Sigmoid colon (tissue), 7 donors: ENCODE measurements around the gene SAMHD1. TPM values are rescaled to one million over a fixed set of nuclear protein-coding genes. Genes with fewer than 3 reads are reported as not detected.
"Not testable (repeated sequence)": the region's sequence is repeated elsewhere in the genome, so short reads cannot be mapped to it uniquely, and the experiment has no call there.

Experiments
- DNase-seq: peaks from one replicate; pipeline ENCODE4 v3.0.0-alpha.2; 2019
- H3K27ac ChIP-seq, 4 donors: fragments of 200-600 bp; sonication (generic); one replicate each; pipeline ENCODE4 v1.5.1; 2016 to 2019; ENCODE audit warnings: mild to moderate bottlenecking in 1 of 4
- H3K27me3 ChIP-seq, 3 donors: fragments of 200-600 bp; sonication (generic); one replicate each; pipeline ENCODE4 v1.5.1; 2019; ENCODE audit warnings: mild to moderate bottlenecking in 1 of 3
- H3K36me3 ChIP-seq, 4 donors: fragments of 200-600 bp; sonication (generic); one replicate each; pipeline ENCODE4 v1.5.1; 2016 to 2019
- H3K4me1 ChIP-seq, 4 donors: fragments of 200-600 bp; sonication (generic); one replicate each; pipeline ENCODE4 v1.5.1; 2017 to 2019
- H3K4me3 ChIP-seq, 4 donors: fragments of 200-600 bp; sonication (generic); one replicate each; pipeline ENCODE4 v1.5.1; 2017 to 2019; ENCODE audit warnings: mild to moderate bottlenecking in 2 of 4, moderate library complexity in 1 of 4
- H3K9me3 ChIP-seq, 4 donors: fragments of 200-600 bp in 3 of 4; sonication (generic) in 3 of 4; one replicate each; pipeline versions ENCODE4 v1.5.1 to v1.6.1; 2013 to 2019
- EP300 ChIP-seq, 4 donors: sonication (generic); formaldehyde crosslinking; IDR thresholded peaks; one replicate each; pipeline ENCODE4 v1.6.1; 2017; ENCODE audit warnings: antibody characterized with exemption in 4 of 4
- POLR2A ChIP-seq, 2 donors: fragments of 450-650 bp; IDR thresholded peaks; one replicate each; pipeline ENCODE4 v1.6.1; 2016; ENCODE audit warnings: antibody characterized with exemption in 2 of 2, mild to moderate bottlenecking in 2 of 2, moderate library complexity in 2 of 2
- POLR2AphosphoS5 ChIP-seq, 4 donors: sonication (generic); formaldehyde crosslinking; IDR thresholded peaks; one replicate each; pipeline ENCODE4 v1.6.1; 2017; ENCODE audit warnings: antibody characterized with exemption in 4 of 4
- WGBS, 2 donors: extraction: QIAGEN DNeasy Blood & Tissue Kit; methylation state at CpG; one replicate each; pipeline ENCODE4 v1.1.7; 2013; 5-methylcytosine and 5-hydroxymethylcytosine counted together
- intact Hi-C: fragments of 100-400 bp; cut with DNase I; formaldehyde crosslinking; loops from one replicate; pipeline ENCODE4 v1.15.1; 2023
- polyA plus RNA-seq, 3 donors: library from polyadenylated mRNA; stranded (reverse); fragments of 200-250 nt; gene quantifications; one replicate each; pipeline ENCODE4 v1.2.3, GENCODE V29; 2013
- total RNA-seq, 4 donors: library from RNA; depleted of rRNA; stranded (reverse); fragments of >200 nt; gene quantifications; one replicate each; pipeline ENCODE4 v1.1.0, GENCODE V29; 2016
- TF ChIP-seq, protein P1 (sequence below), 4 experiments: fragments of 450-650 bp in 3 of 4; fragments of 200-600 bp in 1 of 4; IDR thresholded peaks; one replicate each; pipeline ENCODE4 v1.5.1; 2016 to 2019; ENCODE audit warnings: antibody characterized with exemption in 4 of 4, mild to moderate bottlenecking in 3 of 4, moderate library complexity in 2 of 4
- donor health status: healthy with polysubstance abuse.
- donor health status: Bipolar disorder and iron deficiency.
- donor health status: healthy.

Gene SAMHD1
- total and polyA plus RNA-seq, 7 donors: 27.0 to 179 (median 89.6) TPM

- Histone ChIP-seq H3K4me1 (peaks cover 0 to 84% (median 73%) of the 10 kb centered on the region in 4 donors), H3K9me3 (no peaks in the 10 kb centered on the region), H3K4me3 (no peak overlapping the region), H3K27me3 (no peaks in the 10 kb centered on the region), H3K27ac (peak overlapping the region; percentile 94 to 99 (median 97)), H3K36me3 (no peaks in the 10 kb centered on the region)
- TF ChIP-seq POLR2AphosphoS5 (IDR thresholded peaks at IDR 0.05) (peak in 1 of 4 donors; percentile 10), POLR2A (IDR thresholded peaks at IDR 0.05) (no peak), EP300 (IDR thresholded peaks at IDR 0.05) (no peak)
- TF ChIP-seq, protein P1, sequence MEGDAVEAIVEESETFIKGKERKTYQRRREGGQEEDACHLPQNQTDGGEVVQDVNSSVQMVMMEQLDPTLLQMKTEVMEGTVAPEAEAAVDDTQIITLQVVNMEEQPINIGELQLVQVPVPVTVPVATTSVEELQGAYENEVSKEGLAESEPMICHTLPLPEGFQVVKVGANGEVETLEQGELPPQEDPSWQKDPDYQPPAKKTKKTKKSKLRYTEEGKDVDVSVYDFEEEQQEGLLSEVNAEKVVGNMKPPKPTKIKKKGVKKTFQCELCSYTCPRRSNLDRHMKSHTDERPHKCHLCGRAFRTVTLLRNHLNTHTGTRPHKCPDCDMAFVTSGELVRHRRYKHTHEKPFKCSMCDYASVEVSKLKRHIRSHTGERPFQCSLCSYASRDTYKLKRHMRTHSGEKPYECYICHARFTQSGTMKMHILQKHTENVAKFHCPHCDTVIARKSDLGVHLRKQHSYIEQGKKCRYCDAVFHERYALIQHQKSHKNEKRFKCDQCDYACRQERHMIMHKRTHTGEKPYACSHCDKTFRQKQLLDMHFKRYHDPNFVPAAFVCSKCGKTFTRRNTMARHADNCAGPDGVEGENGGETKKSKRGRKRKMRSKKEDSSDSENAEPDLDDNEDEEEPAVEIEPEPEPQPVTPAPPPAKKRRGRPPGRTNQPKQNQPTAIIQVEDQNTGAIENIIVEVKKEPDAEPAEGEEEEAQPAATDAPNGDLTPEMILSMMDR (IDR thresholded peaks at IDR 0.05): no peak
- 79 to 90% methylated on average over 10 of the region's 10 CpGs for WGBS, 2 donors
- DNase-seq: no peak
- intact Hi-C loops: no loop called here
These were observed 106.1 kb downstream of the SAMHD1 start for GRCh38 chr20:36845288-36845971.

GRCh38 chr20:36841030-36841429 is 110.5 kb downstream of the SAMHD1 start:
- Histone ChIP-seq H3K4me1 (peaks cover 0 to 58% (median 43%) of the 10 kb centered on the region in 4 donors), H3K36me3 (peaks cover 0 to 28% (median 17%) of the 10 kb centered on the region in 4 donors), H3K27ac (peak overlapping the region; percentile 74 to 99 (median 96))
- H3K9me3 ChIP-seq, DNase-seq, H3K27me3 ChIP-seq, intact Hi-C loops, H3K4me3 ChIP-seq: not testable (repeated sequence)
- WGBS, 2 donors: 97% methylated on average over 9 of the region's 9 CpGs

Other genes starting within 250 kb of the SAMHD1 start
- gene NDRG3, start 205.6 kb downstream of the SAMHD1 start, total RNA-seq: 10 to 100 TPM; 28.5 to 38.9 (median 31.5) TPM
- gene NDRG3, start 205.6 kb downstream of the SAMHD1 start, polyA plus RNA-seq: 10 to 100 TPM; 21.6 to 32.1 (median 25.9) TPM
- 1 to 10 TPM; 4.4 to 6.4 (median 5.5) TPM for gene DSN1, start 177.9 kb downstream of the SAMHD1 start, total RNA-seq
- 10 to 100 TPM in 2 of 3 donors, 1 to 10 TPM in 1; 7.8 to 11.7 (median 11.6) TPM for gene DSN1, start 177.9 kb downstream of the SAMHD1 start, polyA plus RNA-seq
- under 1 TPM in 1 of 4 donors, not detected in 3; 0.36 TPM for gene TLDC2, start 75.6 kb downstream of the SAMHD1 start, total RNA-seq
- 10 to 100 TPM; 14.6 to 25.8 (median 24.3) TPM for gene TLDC2, start 75.6 kb downstream of the SAMHD1 start, polyA plus RNA-seq
- 1 to 10 TPM; 3.1 to 7.9 (median 4.8) TPM for gene RBL1, start 144.3 kb upstream of the SAMHD1 start, total RNA-seq
- 1 to 10 TPM in 1 of 3 donors, under 1 TPM in 2; 0.60 to 3.6 (median 0.92) TPM for gene RBL1, start 144.3 kb upstream of the SAMHD1 start, polyA plus RNA-seq
- 10 to 100 TPM; 65.8 to 81.7 (median 76.1) TPM for gene RPN2, start 227.6 kb upstream of the SAMHD1 start, total RNA-seq
- 100 to 1,000 TPM in 1 of 3 donors, 10 to 100 TPM in 2; 21.6 to 142 (median 43.7) TPM for gene RPN2, start 227.6 kb upstream of the SAMHD1 start, polyA plus RNA-seq
- 10 to 100 TPM in 1 of 4 donors, 1 to 10 TPM in 3; 1.8 to 11.1 (median 5.1) TPM for gene MROH8, start 227.8 kb upstream of the SAMHD1 start, total RNA-seq
- 1 to 10 TPM in 2 of 3 donors, under 1 TPM in 1; 0.46 to 2.4 (median 1.0) TPM for gene MROH8, start 227.8 kb upstream of the SAMHD1 start, polyA plus RNA-seq